ENCODE results near the gene PHLDB1.
"Not testable (repeated sequence)": the region's sequence is repeated elsewhere in the genome, so short reads cannot be mapped to it uniquely, and the experiment has no call there.

PHLDB1 gene

DNA sequence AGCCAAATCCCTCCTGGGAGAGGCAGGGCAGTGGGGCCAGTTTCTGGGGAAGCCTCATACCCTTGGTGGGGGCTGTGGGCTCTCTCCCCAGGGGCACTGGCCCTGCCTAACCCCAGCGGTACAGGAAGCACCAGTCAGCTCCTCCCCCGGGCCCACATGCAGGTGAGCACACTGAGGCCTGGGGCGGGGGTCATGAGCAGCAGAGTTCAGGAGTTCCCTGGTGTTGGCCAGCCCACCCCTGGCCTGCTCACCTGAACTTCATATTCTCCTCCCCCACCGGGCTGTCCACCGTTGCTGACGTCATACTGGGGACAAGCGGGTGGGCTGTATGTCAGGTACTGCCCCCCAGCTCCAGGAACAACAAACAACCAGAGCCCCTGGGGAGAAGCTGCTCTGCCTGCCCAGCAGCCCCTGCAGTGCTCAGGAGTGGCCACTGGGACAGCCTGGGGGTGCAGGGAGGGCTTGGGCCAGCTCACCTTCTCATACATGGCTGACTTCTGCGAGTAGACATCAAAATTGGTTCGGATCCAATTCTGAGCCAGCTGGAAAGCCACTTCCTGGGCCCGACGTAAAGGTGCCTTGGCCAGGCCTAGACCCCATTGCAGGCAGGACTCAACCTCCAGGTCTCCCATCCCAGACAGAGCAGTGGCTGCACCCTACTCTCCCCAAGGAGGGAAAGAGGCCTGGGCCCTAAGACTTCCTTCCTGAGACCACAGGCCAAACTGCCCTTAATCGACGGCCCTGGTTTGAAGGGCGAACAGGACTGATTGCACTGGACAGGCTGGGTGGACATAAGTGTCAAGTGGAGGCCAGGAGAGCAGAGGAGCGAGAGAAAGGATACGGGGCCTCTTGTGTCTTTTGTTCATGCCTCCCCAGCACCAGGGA is 51.3 kb downstream of the PHLDB1 start:
- in situ Hi-C loops (cut with MboI; ENCODE audit: low sequenced_read_pairs), result no loop called here

DNA sequence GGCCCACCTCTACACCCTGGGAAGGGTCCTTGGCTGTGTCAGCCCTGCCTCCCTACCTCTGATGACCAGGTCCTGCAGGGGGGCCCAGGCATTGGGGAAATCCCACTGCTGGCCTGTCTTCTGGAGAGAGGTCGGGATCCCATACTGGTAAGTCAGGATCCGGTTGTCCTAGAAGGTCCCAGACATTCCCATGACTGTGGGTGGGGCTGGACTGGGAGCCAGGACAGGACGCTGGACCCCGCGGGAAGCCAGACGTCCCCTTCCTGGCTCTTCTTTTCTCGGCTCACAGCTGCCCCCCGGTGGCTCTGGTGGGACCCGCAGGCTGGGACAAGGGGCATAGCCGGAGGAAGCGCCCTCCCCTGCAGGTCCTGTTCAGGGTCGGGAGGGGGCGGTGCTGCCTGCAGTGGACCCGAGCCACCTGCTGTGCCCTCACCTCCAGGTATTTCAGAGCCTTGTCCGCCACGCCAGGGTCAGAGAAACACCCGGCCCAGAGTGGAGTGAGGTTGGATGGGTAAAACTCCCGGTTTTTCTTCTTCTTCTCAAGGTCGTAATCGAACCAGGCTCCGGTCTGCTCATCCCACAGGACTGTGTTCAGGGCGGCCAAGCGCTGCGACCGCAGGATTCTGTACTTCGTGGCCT is 52.0 kb downstream of the PHLDB1 start:
- in situ Hi-C loops (cut with MboI; ENCODE audit: low sequenced_read_pairs), result no loop called here

DNA sequence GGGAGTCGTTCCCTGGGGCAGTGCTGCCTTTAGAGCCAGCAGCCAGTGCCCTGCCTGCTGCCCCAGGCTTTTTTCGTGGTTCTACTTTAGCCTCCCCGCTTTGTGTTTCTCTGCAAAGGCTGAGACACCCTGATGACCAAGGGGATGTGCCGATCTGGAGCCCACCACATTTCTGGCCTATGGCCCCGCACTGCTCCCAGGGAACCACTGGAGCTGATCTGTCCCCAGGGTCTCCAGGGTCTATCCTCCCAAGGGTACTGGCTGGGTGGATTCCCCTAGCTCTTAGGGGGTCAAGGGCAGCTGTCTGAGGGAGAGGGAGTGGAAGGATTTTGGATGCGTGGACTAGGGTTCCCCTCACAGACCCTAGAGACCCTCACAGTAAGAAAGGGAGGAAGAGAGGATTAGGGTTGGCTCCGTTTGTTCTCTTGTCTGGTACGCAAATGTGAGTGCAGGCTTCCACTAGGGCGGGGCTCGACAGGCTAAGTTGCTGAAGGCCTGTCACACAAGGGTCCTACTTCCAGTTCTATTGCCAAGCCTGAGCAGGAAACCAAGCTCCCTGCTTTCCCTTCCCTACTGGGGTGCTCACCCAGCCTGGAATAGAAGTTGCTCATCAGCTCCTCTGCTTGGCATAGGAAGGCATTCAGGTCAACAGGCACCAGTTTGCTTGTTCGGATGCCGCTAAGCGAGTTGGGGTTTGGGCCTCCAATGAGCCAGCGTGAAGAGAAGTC is 52.7 kb downstream of the PHLDB1 start:
- in situ Hi-C loops (cut with MboI; ENCODE audit: low sequenced_read_pairs), result no loop called here

DNA sequence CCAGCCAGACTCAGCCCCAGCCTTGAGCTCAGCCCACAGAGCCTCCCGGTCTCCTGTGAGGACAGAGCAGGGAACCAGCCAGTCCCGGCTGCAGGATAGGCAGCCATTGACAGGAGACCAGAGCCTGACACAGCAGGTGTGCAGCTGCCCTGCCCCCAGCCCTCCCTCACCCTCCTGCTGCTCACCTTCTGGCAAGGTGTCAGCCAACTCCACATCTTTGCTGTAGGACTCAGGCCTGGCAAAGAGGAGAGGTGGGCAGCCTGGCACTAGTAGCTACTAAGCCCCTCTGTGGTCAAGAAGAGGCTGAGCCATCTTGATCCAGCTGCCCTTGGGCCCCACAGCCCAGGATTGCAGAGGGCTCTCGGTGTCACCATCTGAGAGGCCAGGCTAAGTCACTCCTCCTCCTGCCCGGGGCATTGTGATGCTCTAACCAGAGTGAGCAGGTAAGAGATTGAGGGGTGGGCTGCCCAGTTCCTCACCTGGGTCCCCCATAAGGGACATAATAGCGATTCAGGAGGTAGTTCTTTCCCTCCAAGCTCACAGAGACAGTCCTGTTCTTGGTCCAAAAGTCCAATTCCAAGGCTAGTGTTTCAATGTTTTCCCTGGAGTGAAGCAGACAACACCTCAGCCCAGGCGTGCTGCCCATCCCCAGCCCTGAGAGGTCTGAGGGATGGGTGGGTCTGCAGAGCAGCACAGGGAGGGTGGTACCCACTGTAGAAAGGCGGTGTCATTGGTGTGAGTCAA is 53.4 kb downstream of the PHLDB1 start:
- in situ Hi-C loops (cut with MboI; ENCODE audit: low sequenced_read_pairs), result no loop called here

DNA sequence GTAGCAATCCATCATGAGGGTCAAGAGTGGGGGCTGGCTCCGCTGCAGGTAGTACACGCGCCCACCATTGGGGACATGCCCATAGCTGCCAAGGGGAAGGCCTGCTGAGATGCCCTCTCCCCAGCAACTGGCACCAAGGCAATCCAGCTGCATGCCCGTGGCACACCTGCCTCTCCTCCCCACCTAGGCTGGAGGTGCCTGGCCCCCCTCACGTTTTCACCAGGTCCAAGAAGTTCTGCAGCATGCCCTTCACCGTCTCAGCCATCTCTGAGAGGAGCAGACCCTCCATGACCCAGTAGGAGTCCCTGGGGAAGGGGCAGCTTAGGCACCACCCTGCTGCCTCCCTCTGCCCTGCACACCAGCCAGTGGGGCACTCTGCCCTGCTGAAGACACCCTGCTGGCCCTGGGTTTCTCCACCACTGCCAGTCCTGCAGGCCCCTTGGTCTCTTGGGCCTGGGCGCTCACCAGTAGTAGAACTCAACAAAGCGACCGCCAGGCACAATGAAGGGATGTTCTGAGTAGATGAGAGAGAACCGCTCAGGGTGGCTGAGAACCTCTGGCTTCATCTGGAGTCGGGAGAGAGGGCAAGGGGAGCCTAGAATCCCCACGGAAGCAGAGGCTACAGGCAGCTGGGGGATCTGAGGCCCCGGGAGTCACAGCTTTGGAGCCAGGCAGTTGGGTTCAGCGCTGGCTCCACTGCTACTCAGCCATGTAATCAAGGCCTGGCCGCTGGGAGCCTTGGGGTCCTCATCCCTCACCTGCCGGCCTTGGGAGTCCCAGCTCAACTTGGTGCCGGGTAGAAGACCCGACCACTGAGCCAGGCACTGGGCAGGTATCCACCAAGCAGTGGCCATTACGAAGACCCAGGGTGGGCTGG is 54.2 kb downstream of the PHLDB1 start:
- in situ Hi-C loops (cut with MboI; ENCODE audit: low sequenced_read_pairs), result no loop called here

DNA sequence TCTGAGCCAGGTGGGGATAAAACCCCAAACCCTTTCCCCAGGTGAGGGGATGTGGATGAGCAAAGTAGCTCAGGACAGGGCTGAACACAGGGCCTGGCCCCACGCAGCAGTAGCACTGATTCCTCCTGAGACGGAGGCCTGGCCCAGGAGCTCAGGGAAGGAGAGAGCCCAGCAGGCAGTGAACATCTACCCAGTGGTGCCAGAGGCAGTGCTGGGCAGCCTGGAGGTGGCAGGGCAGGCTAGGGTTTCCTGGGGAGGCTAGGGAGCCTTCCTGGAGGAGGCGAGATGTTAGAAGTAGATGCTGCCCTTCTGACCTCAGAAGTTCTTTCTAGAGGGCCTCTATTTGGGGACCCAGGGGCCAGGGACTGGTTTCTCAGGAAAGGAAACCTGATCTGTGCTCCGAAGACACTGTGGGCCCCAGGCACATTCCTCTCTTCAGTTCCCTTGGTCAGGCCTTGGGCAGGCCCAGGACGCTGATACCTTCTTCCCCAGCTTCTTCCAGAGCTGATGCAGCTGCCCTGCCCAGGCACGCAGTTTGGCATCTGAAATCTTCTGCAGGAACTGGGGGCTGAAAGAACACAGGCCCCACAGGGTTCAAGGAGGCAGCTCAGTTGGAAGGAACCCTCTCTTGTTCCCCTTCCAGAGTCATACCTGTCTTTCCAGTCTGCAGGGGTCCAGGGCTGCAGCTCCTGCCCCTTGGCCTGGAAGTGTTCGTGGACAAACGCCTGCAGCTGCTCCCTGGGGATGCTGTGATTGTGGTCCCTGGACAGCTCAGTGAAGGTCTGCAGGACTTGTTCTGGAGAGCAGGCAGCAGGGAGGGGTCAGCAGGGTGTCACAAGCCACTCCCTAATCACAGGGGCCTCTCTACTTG is 55.2 kb downstream of the PHLDB1 start:
- in situ Hi-C loops (cut with MboI; ENCODE audit: low sequenced_read_pairs), result no loop called here

DNA sequence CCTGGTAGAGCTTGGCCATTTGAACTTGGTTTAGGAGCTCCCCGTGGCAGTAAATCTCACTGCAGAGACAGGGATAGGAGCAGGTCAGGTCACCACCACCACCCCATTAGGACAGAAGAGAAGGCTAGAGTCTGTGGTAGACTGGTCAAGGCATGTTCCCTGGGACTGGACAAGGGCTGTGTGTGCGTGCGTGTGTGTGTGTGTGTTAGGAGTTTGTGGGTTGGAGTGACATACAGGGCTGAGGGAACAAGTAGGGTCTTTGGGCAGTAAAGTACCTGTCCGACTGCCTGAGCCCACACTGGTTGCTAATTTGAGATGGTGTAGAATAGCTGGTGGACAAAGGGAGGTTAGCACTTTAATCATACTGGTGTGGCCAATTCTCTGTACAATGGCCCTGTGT is 56.0 kb downstream of the PHLDB1 start:
- in situ Hi-C loops (cut with MboI; ENCODE audit: low sequenced_read_pairs), result no loop called here

DNA sequence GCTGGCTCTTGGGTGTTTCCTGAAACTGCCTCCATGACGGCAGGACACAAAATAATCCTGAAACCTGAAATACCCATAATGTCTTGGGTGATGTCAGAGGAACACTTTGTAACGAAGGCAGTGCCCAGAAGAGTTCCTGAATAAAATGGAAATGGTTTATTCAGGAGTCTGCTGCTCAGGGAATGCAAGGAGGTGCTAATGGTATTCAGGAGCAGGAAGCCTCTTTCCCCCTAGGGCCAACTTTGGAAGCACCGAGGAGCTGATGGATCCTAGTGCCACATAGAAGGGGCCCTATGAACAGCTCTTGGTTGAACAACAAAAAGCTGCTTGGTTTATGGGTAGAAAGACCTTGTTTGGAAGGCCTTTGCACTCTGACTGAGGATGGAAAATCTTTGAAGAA is 56.5 kb downstream of the PHLDB1 start:
- in situ Hi-C loops (cut with MboI; ENCODE audit: low sequenced_read_pairs), result no loop called here

DNA sequence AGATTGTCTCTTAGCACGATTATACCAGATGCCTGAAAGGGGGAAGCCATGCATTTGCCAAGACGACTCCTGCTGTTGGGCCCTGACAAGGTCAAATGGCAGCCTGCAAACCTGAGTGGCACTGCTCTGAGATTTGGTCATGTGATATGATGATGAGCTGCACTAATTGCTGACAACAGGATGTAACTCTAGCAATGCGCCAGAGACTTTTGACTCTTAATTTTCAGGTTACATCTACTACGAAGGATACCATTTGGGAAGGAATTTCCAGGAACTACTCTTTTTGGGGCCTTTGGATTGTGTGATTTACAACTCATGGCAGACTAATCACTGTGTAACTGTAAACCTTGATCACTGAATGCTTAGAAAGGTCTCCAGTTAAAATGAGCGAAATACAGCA is 59.0 kb downstream of the PHLDB1 start:
- in situ Hi-C loops (cut with MboI; ENCODE audit: low sequenced_read_pairs), result no loop called here

DNA sequence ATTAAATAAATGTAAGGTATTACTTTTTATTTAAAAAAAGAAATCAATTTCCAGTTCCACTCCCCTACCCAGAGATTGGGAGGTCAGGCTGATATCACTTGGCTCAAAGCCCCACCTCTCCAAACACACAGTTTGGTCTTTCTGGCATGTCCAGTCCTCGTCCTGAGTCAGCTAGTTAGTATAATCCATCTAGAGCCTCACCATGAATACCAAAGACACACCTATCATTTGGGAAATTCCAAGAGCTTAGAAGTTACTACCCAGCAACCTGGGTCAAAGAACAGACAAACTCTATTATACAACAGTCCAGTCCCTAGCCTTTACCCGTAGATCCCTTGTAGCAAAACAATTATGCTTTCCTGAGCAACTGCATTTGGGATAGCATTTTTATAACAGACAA is 62.6 kb downstream of the PHLDB1 start:
- in situ Hi-C loops (cut with MboI; ENCODE audit: low sequenced_read_pairs), result no loop called here

DNA sequence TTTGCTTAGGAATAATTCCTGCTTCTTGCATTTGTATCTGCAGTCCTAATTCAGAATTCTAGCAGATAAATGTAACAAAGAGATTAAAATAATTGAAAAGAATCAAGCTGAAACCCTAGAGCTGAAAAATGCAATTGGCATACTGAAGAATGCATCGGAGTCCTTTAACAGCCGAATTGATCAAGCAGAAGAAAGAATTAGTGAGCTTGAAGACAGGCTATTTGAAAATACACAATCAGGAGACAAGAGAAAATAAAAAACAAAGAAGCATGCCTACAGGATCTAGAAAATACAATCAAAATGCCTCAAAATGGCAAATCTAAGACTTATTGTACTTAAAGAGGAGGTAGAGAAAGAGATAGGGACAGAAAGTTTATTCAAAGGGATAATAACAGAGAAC is 63.8 kb downstream of the PHLDB1 start:
- in situ Hi-C loops (cut with MboI; ENCODE audit: low sequenced_read_pairs), result no loop called here

DNA sequence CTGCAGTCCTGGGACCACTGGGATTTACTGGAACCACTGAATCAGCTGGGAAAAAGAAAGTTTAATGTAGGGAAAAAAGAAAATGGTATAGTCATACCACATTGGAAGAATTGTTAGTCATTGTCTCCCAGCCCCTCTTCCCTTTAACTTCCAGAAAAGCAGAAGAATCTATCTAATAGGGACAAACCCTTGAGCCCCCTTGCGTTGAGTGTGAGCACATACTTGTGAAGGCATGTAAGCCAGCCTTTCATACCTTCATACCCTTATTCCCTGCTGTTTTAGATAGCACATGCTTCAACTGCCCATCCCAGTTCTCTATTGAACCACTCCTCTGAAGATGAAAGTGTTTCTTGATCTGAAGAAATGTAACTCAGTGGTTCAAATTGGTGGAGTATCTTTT is 65.4 kb downstream of the PHLDB1 start:
- in situ Hi-C loops (cut with MboI; ENCODE audit: low sequenced_read_pairs), result no loop called here

DNA sequence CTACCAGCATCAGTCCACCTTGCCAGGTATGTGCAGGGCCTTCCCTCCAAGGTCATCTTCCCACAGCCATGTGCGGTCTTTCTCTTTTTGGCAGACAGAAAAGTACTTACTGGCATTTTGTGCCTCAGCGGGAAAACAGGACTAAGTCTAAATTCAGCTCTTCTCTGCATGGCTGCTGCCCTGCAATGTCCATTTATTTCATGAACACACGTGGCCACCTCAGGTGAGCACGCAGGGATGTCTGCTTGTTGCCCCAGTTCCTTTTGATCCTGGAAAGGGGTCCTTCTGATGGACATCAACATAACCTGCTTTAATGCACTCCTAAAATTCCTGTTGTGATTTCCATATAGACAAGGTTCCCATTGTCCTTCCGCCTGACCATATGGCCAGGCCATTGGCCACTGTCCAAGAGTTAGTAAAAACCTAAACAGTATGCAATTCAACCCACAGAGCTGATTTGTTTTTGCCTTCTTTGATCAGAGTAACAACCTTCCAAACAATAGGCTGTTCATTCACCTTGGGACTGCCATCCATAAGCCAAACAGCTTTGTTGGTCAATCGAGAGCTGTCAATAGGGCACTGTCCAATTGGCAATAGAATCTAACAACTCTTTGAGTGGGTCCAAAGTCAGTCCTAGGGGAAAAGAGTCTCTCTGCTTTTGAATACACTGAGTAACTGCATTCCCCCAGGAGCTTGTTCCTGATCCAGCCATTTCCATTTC is 66.1 kb downstream of the PHLDB1 start:
- in situ Hi-C loops (cut with MboI; ENCODE audit: low sequenced_read_pairs), result no loop called here

DNA sequence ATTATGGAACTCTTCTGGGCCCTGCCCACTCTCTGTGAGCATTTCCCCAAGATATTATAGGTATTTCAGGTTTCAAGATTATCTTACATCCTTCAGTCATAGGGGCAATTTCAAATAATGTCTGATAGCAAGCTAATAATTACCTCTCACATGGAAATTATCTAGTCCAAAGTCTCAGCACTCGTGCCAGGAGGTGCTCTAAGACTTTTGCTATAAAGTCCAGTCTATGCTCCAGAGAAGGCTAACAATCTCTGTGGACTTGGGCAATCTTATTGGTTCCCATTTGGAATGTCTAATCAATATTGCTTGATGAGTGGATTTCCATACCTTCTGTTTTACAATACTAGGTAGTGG is 66.6 kb downstream of the PHLDB1 start:
- in situ Hi-C loops (cut with MboI; ENCODE audit: low sequenced_read_pairs), result no loop called here

DNA sequence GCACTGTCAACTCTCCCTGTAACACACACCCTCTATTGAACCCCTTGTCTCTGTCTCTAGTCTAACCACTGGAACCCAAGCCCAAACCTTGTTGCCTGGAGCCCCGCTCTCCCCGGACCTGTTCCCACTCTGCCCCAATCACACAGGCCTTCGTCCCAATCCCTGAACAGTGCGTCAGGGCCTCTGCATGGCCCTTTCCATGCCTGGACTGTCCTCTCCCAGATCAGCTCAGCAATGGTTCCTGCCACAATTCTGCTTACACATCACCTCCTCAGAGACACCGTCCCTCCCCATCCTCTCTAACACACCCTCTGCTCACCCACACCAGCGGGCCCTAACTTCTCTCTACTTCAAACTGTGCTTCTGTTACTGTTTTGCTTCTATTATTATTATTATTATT is 70.6 kb downstream of the PHLDB1 start:
- in situ Hi-C loops (cut with MboI; ENCODE audit: low sequenced_read_pairs), result no loop called here

DNA sequence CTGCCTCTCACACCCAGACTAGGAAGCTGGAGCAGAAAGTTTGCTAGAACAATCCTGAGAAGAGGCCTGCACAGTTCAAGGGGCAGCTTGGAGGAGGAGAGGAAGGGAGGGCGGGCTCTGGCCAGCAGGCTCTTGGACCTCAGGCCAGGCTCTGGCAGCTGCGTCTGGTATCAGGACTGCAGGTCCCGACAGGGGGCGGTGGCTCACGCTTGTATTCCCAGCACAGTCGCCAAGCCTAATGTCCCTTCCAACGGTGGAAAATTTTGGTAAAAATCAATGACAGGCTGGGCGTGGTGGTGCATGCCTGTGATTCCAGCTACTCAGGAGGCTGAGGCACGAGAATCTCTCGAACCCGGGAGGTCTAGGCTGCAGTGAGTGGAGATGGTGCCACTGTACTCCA is 71.5 kb downstream of the PHLDB1 start:
- in situ Hi-C loops (cut with MboI; ENCODE audit: low sequenced_read_pairs), result not testable (repeated sequence)

DNA sequence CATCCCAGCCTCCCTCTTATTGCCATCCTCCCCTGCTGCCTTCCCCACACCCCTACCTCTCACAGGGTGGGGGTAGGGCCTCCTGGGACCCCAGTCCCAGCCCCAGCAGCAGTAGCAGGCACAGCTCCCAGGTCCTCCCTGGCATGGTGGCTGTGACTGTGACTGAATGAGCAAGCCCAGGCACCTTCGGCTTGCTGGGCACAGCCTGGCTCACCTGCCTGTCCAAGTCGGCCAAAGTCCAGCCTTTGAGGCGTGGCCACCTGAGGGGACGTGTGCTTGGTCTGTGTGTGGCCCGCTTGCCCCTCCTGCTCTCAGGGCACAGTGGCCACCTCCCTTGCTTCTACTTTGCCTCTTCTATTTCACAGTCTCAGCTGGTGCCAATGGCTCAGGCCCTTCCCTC is 72.1 kb downstream of the PHLDB1 start, which contains the start of gene TREH:
TSS of gene TREH (minus strand) at position 168 of the 400 bp plus-strand sequence. CDS start at position 145, 23 bp downstream.
- in situ Hi-C loops (cut with MboI; ENCODE audit: low sequenced_read_pairs), result no loop called here

DNA sequence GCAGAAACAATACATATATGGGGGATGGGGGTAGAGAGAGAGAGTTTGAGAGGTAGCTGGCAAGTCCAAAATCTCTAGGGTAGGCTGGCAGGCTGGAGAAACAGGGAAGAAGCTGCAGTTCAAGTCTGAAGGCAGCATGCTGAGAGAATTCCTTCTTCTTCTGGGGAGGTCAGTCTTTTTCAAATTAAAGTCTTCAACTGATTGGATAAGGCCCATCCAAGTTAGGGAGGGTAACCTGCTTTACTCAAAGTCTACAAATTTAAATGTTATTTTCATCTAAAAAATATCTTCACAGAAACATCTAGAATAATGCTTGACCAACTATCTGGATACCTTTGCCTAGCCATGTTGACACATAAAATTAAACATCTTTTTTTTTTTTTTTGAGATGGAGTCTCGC is 75.0 kb downstream of the PHLDB1 start:
- in situ Hi-C loops (cut with MboI; ENCODE audit: low sequenced_read_pairs), result no loop called here

DNA sequence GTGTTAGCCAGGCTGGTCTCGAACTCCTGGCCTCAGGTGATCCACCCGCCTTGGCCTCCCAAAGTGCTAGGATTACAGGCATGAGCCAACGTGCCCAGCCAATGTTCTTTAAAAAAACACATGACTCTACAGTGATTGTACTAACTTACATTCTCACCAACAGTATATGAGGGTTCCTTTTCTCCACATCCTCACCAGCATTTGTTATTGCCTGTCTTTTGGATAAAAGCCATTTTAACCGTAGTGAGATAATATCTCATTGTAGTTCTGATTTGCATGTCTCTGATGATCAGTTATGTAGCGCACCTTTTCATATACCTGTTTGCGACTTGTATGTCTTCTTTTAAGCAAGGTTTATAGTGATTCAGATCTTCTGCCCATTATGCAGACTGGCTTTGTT is 75.5 kb downstream of the PHLDB1 start:
- in situ Hi-C loops (cut with MboI; ENCODE audit: low sequenced_read_pairs), result not testable (repeated sequence)
